Measurements from ENCODE around the gene DOP1A. TPM values are rescaled to one million over a fixed set of nuclear protein-coding genes. Genes with fewer than 3 reads are reported as not detected.

Gene DOP1A
- total and polyA plus RNA-seq, 2 of the 4 experiments (the other 2 are of a cell fraction): 6.0 to 32.4 TPM

DNA sequence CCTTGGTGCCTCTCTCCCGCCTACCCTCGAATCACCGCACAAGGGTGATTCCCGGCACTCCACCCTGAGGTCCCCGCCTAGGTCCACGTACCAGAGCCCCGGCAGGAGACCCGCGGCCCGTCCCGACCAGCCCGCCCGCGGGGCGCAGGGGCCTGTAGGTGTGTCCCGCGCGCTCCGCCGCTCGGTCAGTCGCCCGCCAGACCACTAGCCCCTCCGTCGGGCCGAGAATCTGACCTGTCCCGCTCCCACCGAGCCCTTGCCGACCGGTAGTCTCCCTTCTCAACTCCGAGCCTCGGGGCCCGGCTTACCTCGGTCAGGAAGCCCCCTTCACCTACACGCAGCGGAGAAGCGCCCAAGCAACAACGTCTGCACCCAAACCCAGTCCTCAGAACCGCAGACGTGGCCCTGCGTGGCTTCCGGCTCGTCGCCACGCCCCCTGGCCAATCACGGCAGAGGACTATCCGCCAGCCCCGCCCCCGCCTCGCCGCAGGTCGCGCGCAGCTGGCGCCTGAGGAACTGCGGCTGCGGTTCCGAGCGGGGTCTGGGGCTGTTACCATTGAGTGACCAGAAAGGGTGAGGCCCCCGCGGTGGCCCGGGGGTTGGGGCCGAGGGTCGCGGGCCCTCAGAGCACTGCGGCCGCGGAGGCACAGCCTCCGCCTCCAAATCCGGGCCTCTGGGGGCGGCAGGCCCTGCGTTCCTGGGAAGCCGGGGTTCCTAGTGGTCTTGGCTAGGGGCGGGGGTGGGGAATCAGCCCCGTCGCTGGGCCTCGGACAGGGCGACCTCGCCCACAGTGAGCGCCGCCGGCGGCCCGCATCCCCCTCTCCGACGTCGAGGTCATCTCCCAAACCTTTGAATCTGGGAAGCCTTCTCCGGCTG, 125.6 kb downstream of the DOP1A start, which contains the start of the genes PGM3 and RWDD2A (continued):
- TF ChIP-seq CHD1 (IDR thresholded peaks at IDR 0.05; ENCODE audit: low read depth, low read length) (no peak), FOS (IDR thresholded peaks at IDR 0.05; ENCODE audit: low read depth, low read length) (no peak), MAZ (IDR thresholded peaks at IDR 0.05; ENCODE audit: borderline replicate concordance, low read depth, low read length) (peak; percentile 43; the same call in 1 of the 2 replicates)

Data from IMR-90 (cell line).